ENCODE results near the gene NR5A1.

NR5A1 gene

GRCh38 chr9:124514874-124515273 lies 7.7 kb upstream of the NR5A1 start:
- DNase-seq (ENCODE audit: low spot score) = no peak
- no peak for TF ChIP-seq CTCF (IDR thresholded peaks at IDR 0.05; ENCODE audit: extremely low read depth, missing control alignments)

- no peak for TF ChIP-seq CTCF (IDR thresholded peaks at IDR 0.05; ENCODE audit: extremely low read depth, missing control alignments)
- DNase-seq (ENCODE audit: low spot score) = no peak
Observed at GRCh38 chr9:124514125-124514524, 6.9 kb upstream of the NR5A1 start.

GRCh38 chr9:124513376-124513994 lies 6.3 kb upstream of the NR5A1 start:
- no peak for DNase-seq (ENCODE audit: low spot score)
- TF ChIP-seq CTCF (IDR thresholded peaks at IDR 0.05; ENCODE audit: extremely low read depth, missing control alignments) = no peak

GRCh38 chr9:124512806-124513204 lies 5.6 kb upstream of the NR5A1 start:
- no peak for DNase-seq (ENCODE audit: low spot score)
- TF ChIP-seq CTCF (IDR thresholded peaks at IDR 0.05; ENCODE audit: extremely low read depth, missing control alignments) = no peak

- DNase-seq (ENCODE audit: low spot score) = no peak
- TF ChIP-seq CTCF (IDR thresholded peaks at IDR 0.05; ENCODE audit: extremely low read depth, missing control alignments) = no peak
Observed at GRCh38 chr9:124511891-124512805, 4.9 kb upstream of the NR5A1 start.

GRCh38 chr9:124511426-124511840 lies 4.2 kb upstream of the NR5A1 start:
- no peak for DNase-seq (ENCODE audit: low spot score)
- no peak for TF ChIP-seq CTCF (IDR thresholded peaks at IDR 0.05; ENCODE audit: extremely low read depth, missing control alignments)

Measured in GM20000 (cell line).